Neural cell (in vitro differentiated cells): ENCODE results near the gene PRKCZ. TPM values are rescaled to one million over a fixed set of nuclear protein-coding genes. Genes with fewer than 3 reads are reported as not detected.

Experiments
- H2AFZ ChIP-seq: fragments of 200-600, 300-800 bp; sonication (generic), shearing (Covaris generic); 2 replicates; pipeline ENCODE4 v1.6.0; 2014; ENCODE audit warnings: low read depth, mild to moderate bottlenecking, antibody characterized with exemption, low read length, moderate library complexity
- H3F3A ChIP-seq: fragments of 200-600 bp; shearing (Covaris generic); 2 replicates; pipeline ENCODE4 v1.6.1; 2016; ENCODE audit warnings: mild to moderate bottlenecking, moderate library complexity, mixed read lengths, antibody characterized with exemption, low read length; ENCODE audit not compliant: insufficient read depth, poor library complexity, severe bottlenecking
- H3K27ac ChIP-seq: fragments of 200-600, 300-800 bp; sonication (generic), shearing (Covaris generic); 2 replicates; pipeline ENCODE4 v1.5.1; 2014; ENCODE audit warnings: mild to moderate bottlenecking, low read length, moderate library complexity
- H3K27me3 ChIP-seq: fragments of 300-800, 200-600 bp; sonication (generic), shearing (Covaris generic); 2 replicates; pipeline ENCODE4 v1.6.0; 2014; ENCODE audit warnings: mild to moderate bottlenecking, low read depth, low read length, moderate library complexity; ENCODE audit not compliant: insufficient read depth
- H3K36me3 ChIP-seq: fragments of 300-800, 200-600 bp; sonication (generic), shearing (Covaris generic); 2 replicates; pipeline ENCODE4 v1.5.1; 2014; ENCODE audit warnings: mild to moderate bottlenecking, antibody characterized with exemption, low read length, moderate library complexity; ENCODE audit not compliant: insufficient read depth
- H3K4me2 ChIP-seq: fragments of 300-800, 200-600 bp; sonication (generic), shearing (Covaris generic); 2 replicates; pipeline ENCODE4 v1.6.0; 2014; ENCODE audit warnings: mild to moderate bottlenecking, low read length
- H3K4me3 ChIP-seq: fragments of 300-800, 200-600 bp; sonication (generic), shearing (Covaris generic); 2 replicates; pipeline ENCODE4 v1.5.1; 2014; ENCODE audit warnings: mild to moderate bottlenecking, low read length, moderate library complexity
- H3K79me2 ChIP-seq: fragments of 200-600 bp; shearing (Covaris generic); replicated peaks from 2 replicates; pipeline ENCODE4 v1.6.0; 2014; ENCODE audit warnings: mild to moderate bottlenecking, low read length, moderate library complexity; ENCODE audit not compliant: insufficient read depth
- H3K9ac ChIP-seq: fragments of 300-800, 200-600 bp; sonication (generic), shearing (Covaris generic); 2 replicates; pipeline ENCODE4 v1.6.1; 2016; ENCODE audit warnings: mild to moderate bottlenecking, low read length, mixed read lengths
- H3K9me2 ChIP-seq: fragments of 200-600 bp; shearing (Covaris generic); 2 replicates; pipeline ENCODE4 v1.6.1; 2016; ENCODE audit warnings: mild to moderate bottlenecking, low read length, mixed read lengths; ENCODE audit not compliant: insufficient read depth
- H3K9me3 ChIP-seq: fragments of 200-600, 300-800 bp; sonication (generic), shearing (Covaris generic); 2 replicates; pipeline ENCODE4 v1.6.1; 2016; ENCODE audit warnings: mild to moderate bottlenecking, mixed run types, low read length, moderate library complexity, mixed read lengths
- H4K20me1 ChIP-seq: fragments of 200-600 bp; shearing (Covaris generic); 2 replicates; pipeline ENCODE4 v1.6.1; 2016; ENCODE audit warnings: mild to moderate bottlenecking, mixed run types; ENCODE audit not compliant: insufficient read depth
- CTCF ChIP-seq: fragments of 450-650 bp; IDR thresholded peaks from 2 replicates; pipeline ENCODE4 v1.5.1; 2014; ENCODE audit warnings: antibody characterized with exemption, mild to moderate bottlenecking, moderate library complexity; ENCODE audit not compliant: poor library complexity, severe bottlenecking
- EP300 ChIP-seq: fragments of 450-650 bp; conservative IDR thresholded peaks from 2 replicates; pipeline ENCODE4 v1.6.1; 2014; ENCODE audit warnings: antibody characterized with exemption, mild to moderate bottlenecking, moderate library complexity; ENCODE audit not compliant: poor library complexity, severe bottlenecking
- EZH2 ChIP-seq: fragments of 200-600, 300-800 bp; shearing (Covaris generic), sonication (generic); IDR thresholded peaks from 2 replicates; pipeline ENCODE4 v1.6.1; 2014; ENCODE audit warnings: antibody characterized with exemption, low read length, borderline replicate concordance, mild to moderate bottlenecking; ENCODE audit not compliant: insufficient read depth, poor library complexity, severe bottlenecking
- MXI1 ChIP-seq: fragments of 450-650 bp; conservative IDR thresholded peaks from 2 replicates; pipeline ENCODE4 v1.6.1; 2014; ENCODE audit warnings: antibody characterized with exemption, mild to moderate bottlenecking; ENCODE audit not compliant: poor library complexity, severe bottlenecking
- POLR2AphosphoS5 ChIP-seq: IDR thresholded peaks from 2 replicates; pipeline ENCODE4 v1.6.1; 2012
- RAD21 ChIP-seq: fragments of 450-650 bp; conservative IDR thresholded peaks from 2 replicates; pipeline ENCODE4 v1.6.1; 2014; ENCODE audit warnings: antibody characterized with exemption, mild to moderate bottlenecking, moderate library complexity
- REST ChIP-seq: IDR thresholded peaks from 2 replicates; pipeline ENCODE4 v1.6.1; 2012; ENCODE audit warnings: borderline replicate concordance
- SMC3 ChIP-seq: fragments of 450-650 bp; conservative IDR thresholded peaks from 2 replicates; pipeline ENCODE4 v1.6.1; 2014; ENCODE audit warnings: antibody characterized with exemption, mild to moderate bottlenecking, moderate library complexity; ENCODE audit not compliant: poor library complexity
- TAF1 ChIP-seq: IDR thresholded peaks from 2 replicates; pipeline ENCODE4 v1.6.1; 2012; ENCODE audit warnings: low read depth
- polyA plus RNA-seq: library from polyadenylated mRNA; depleted of rRNA; stranded (reverse); fragments of >200 nt; gene quantifications from 2 replicates; pipeline ENCODE4 v1.2.3, GENCODE V29; 2014

PRKCZ gene
- polyA plus RNA-seq, 1 donor from 2014 or later: 54.9 TPM

DNA sequence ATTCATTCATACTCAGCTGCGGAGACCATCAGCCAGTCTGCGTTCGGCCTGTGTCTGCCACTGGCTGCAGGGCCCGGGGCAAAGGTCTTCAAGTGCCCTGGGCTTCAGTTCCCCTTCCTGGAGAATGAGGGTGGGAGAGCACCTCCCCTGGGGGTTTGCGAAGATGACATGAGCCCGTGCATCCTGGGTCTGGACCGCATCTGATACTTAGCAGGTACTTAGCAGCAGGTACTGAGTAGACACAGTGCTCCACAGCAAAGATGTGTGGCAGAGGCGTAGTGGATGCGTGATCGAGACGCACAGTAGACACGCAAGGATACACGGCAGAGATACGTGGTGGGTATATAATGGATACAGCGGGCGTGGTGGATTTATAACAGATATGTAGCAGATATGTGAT is 51.3 kb downstream of the PRKCZ start:
- no peak for TF ChIP-seq EP300
- TF ChIP-seq CTCF: no peak
- no peak for TF ChIP-seq POLR2AphosphoS5
- no peak for TF ChIP-seq EZH2
- Histone ChIP-seq H3K9ac (no peak overlapping the region), H3K27ac (no peak overlapping the region)

DNA sequence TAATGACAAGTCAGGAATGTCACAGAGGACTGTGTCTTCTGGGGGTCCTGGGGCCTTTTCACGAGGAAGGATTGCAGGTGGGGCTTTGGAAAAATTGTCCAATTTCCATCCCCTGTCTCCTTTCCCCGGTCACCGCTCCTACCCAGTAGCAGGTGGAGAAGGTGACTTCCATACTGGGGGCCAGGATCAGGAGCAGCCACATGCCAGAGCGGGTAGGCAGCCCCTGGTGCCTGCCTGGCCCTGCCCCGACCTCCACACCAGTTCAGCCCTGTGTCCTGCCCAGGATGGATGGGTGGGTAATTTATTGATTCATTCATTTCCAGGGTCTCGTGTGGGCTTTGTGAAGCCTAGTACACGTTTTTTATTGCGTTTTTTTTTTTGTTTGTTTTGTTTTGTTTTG is 51.7 kb downstream of the PRKCZ start:
- H3K4me2 ChIP-seq: no peak overlapping the region
- H3K4me3 ChIP-seq: no peak overlapping the region
- H3K9ac ChIP-seq: no peak overlapping the region

More for the DNA sequence above, 51.3 kb downstream of the PRKCZ start:
- no peaks in the 10 kb centered on the region for H3K79me2 ChIP-seq
- no peaks in the 10 kb centered on the region for H3K9me2 ChIP-seq
- H3K36me3 ChIP-seq: no peaks in the 10 kb centered on the region
- no peak overlapping the region for H3K4me2 ChIP-seq
- no peaks in the 10 kb centered on the region for H3K9me3 ChIP-seq
- no peaks in the 10 kb centered on the region for H3K27me3 ChIP-seq
- H2AFZ ChIP-seq: no peak overlapping the region
- no peaks in the 10 kb centered on the region for H4K20me1 ChIP-seq
- no peak overlapping the region for H3K4me3 ChIP-seq
- no peaks in the 10 kb centered on the region for H3F3A ChIP-seq

More for the DNA sequence above, 51.7 kb downstream of the PRKCZ start:
- Histone ChIP-seq H3K27me3 (no peaks in the 10 kb centered on the region), H3K9me3 (no peaks in the 10 kb centered on the region), H3K9me2 (no peaks in the 10 kb centered on the region), H3K36me3 (no peaks in the 10 kb centered on the region), H2AFZ (no peak overlapping the region), H3K27ac (no peak overlapping the region), H3F3A (no peaks in the 10 kb centered on the region), H4K20me1 (no peaks in the 10 kb centered on the region), H3K79me2 (no peaks in the 10 kb centered on the region)
- TF ChIP-seq EZH2 (no peak), RAD21 (no peak), REST (no peak), SMC3 (no peak), TAF1 (no peak), EP300 (no peak), CTCF (no peak), POLR2AphosphoS5 (no peak), MXI1 (no peak)
